Measurements from ENCODE around the gene ALOXE3. TPM values are rescaled to one million over a fixed set of nuclear protein-coding genes. Genes with fewer than 3 reads are reported as not detected.

Gene ALOXE3
- total and polyA plus RNA-seq, 7 donors = 0.17 TPM; not detected in 6

DNA sequence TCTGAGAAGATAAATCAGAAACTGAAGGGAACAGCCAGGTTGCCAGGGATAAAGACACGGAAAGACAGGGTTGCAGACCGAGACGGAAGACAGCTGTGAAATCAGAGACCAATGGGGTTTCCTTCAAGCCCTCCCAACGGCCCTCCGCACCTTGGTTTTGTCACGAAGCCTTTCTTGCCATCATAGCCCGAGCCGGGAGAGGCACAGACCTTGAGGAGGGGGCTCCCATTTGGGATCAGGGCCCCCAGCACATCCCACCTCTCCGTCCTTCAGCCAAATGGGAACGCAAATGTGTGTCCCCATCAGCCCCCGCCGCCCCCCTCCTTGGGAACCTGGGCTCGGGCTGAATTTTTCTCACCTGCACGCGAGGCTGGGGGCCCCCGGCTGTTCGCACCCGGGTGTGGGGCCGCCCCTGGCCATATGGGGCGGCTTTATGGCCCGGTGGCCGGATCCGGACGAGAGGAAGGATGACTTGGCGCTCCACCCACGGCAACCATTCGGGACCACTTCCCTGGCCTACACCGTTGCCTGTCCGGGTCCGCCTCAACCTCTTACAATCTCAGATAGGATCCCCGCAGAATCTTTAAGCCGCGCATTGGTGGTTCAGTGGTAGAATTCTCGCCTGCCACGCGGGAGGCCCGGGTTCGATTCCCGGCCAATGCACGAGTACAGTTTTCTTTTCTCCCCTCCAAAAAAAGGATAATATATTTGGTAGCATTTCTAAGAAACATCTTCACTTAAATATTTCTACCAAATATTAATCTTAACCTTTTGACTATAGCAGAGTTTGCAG lies 7.0 kb upstream of the ALOXE3 start:
- H3K36me3 ChIP-seq = no peaks in the 10 kb centered on the region
- H3K4me3 ChIP-seq = peak overlapping the region; percentile 36 to 77 (median 58)
- intact Hi-C loops (cut with DNase I) = loop anchor here (2.0 kb wide), 1 partner anchor 33 kb away; no protein-coding TSS in a partner anchor
- peak in 2 of 4 donors; percentile 19 to 22 for TF ChIP-seq POLR2AphosphoS5 (IDR thresholded peaks at IDR 0.05)
- no peak for TF ChIP-seq EP300 (IDR thresholded peaks at IDR 0.05)
- no peak for TF ChIP-seq CTCF (IDR thresholded peaks at IDR 0.05)
- TF ChIP-seq POLR2A (IDR thresholded peaks at IDR 0.05) = no peak
- 1% methylated on average over 40 of the region's 40 CpGs for WGBS, 2 donors
- H3K4me1 ChIP-seq = peaks cover 0 to 71% (median 67%) of the 10 kb centered on the region in 4 donors
- H3K27me3 ChIP-seq = peaks cover 12 to 61% (median 51%) of the 10 kb centered on the region in 3 donors
- no peaks in the 10 kb centered on the region for H3K9me3 ChIP-seq
- DNase-seq = peak; percentile 92
- H3K27ac ChIP-seq = peak overlapping the region; percentile 72 to 76 (median 74)

DNA sequence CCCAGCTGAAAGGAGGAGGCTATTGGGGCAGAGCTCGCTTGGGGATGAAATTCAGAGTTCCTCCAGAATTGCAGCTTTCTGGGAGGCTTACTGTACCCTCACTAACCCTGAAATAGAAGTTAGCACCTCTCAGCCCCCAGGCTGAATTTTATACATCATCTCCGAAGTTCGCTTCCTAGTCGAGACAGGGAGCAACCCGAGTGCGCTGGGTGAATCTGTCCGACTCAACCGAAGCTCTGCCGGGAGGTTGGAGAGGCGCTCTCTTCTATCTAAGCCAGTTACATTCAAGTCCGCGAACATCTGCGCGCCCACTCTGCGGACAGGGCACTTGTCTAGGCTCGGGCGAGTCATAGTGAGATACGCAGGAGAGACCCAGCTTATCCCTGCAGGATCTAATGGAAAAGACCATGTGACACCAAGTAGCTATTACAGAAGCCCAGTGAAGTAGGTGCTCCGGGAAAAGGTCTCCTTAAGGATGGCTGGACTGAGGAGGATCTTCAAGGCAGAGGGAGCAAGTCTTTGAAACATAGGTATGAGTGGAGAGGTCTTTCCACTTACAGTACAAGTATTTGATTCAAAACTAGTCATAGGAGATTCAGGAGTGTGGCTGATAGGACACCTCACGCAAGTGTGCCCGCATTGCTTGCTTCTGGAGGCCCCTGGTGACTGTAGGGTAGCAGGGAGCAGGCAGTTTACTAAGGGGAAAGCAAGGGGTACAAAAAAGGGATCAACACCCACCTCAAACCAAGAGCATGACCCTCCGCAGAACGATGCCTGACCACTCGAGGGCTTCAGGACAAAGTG lies 6.2 kb upstream of the ALOXE3 start:
- Histone ChIP-seq H3K27me3 (peaks cover 12 to 58% (median 55%) of the 10 kb centered on the region in 3 donors), H3K36me3 (no peaks in the 10 kb centered on the region), H3K9me3 (no peaks in the 10 kb centered on the region), H3K4me3 (peak overlapping the region in 3 of 4 donors; percentile 40 to 53 (median 52)), H3K4me1 (peaks cover 0 to 73% (median 68%) of the 10 kb centered on the region in 4 donors), H3K27ac (no peak overlapping the region)
- TF ChIP-seq CTCF (IDR thresholded peaks at IDR 0.05) (no peak), POLR2A (IDR thresholded peaks at IDR 0.05) (no peak), EP300 (IDR thresholded peaks at IDR 0.05) (no peak), POLR2AphosphoS5 (IDR thresholded peaks at IDR 0.05) (no peak)
- WGBS, 2 donors = 2 to 3% methylated on average over 24 of the region's 24 CpGs
- intact Hi-C loops (cut with DNase I) = loop anchor here (2.0 to 5.0 kb wide), 2 partner anchors 34 to 53 kb away; partner anchors contain the start of gene TMEM107
- DNase-seq = no peak

- H3K9me3 ChIP-seq = no peaks in the 10 kb centered on the region
- H3K27ac ChIP-seq = peak within 1 kb of the TSS in 1 of 4 donors; percentile 53
- peaks cover 0 to 74% (median 68%) of the 10 kb centered on the region in 4 donors for H3K4me1 ChIP-seq
- intact Hi-C loops (cut with DNase I) = loop anchor here (2.0 to 5.0 kb wide), 2 partner anchors 35 to 53 kb away; partner anchors contain the start of gene TMEM107
- no peaks in the 10 kb centered on the region for H3K36me3 ChIP-seq
- peak within 1 kb of the TSS; percentile 27 to 53 (median 46) for H3K4me3 ChIP-seq
- DNase-seq = peak; percentile 79
- no peak for TF ChIP-seq POLR2AphosphoS5 (IDR thresholded peaks at IDR 0.05)
- TF ChIP-seq CTCF (IDR thresholded peaks at IDR 0.05) = no peak
- no peak for TF ChIP-seq POLR2A (IDR thresholded peaks at IDR 0.05)
- TF ChIP-seq EP300 (IDR thresholded peaks at IDR 0.05) = no peak
- WGBS, 2 donors = 1% methylated on average over 29 of the region's 29 CpGs
- peaks cover 12 to 55% (median 53%) of the 10 kb centered on the region in 3 donors for H3K27me3 ChIP-seq
Observed at GRCh38 chr17:8123695-8124349, 5.5 kb upstream of the ALOXE3 start, which contains the start of gene HES7. Gene HES7, minus strand, starts transcription at chr17:8124106. Its CDS starts 22 bp downstream, at chr17:8124084.

Measured in sigmoid colon (tissue), 7 donors.